H1 (cell line): ENCODE data around the gene C17orf50. TPM values are rescaled to one million over a fixed set of nuclear protein-coding genes. Genes with fewer than 3 reads are reported as not detected.

Experiments
- KDM1A ChIP-seq: fragments of 200-600, 300-600 bp; sonication (generic); IDR thresholded peaks from 2 replicates; pipeline ENCODE4 v1.7.1; 2016; ENCODE audit warnings: mild to moderate bottlenecking, low read length, borderline replicate concordance
- KDM4A ChIP-seq: IDR thresholded peaks from one replicate; pipeline ENCODE4 v1.7.1; 2012; ENCODE audit warnings: low read depth, mild to moderate bottlenecking, moderate library complexity, low read length, inconsistent platforms; ENCODE audit not compliant: severe bottlenecking
- polyA plus RNA-seq, 7 experiments: library from polyadenylated mRNA; depleted of rRNA in 3 of 7; stranded (reverse) in 5 of 7; unstranded in 2 of 7; fragments of >200 nt in 5 of 7; fragments of 200-250 nt in 2 of 7; gene quantifications; 1 replicate in 5 of 7; 2 replicates in 1 of 7; 4 replicates in 1 of 7; pipeline versions ENCODE4 v1.2.1 to v1.2.3, GENCODE V29; 2011 to 2013; ENCODE audit warnings: missing spikeins in 2 of 7, mixed read lengths in 2 of 7
- total RNA-seq: library from RNA; stranded (reverse); fragmentation: NEBNext Ultra II Directional; extraction: Animal tissue kit (Norgen Biotek cat#: 25700); gene quantifications from 2 replicates; pipeline ENCODE4 v1.2.1, GENCODE V29; 2021

The C17orf50 gene
- total and polyA plus RNA-seq, 2 of the 8 experiments (the other 6 are each of a cell fraction or from before 2014, with no cell fraction given), result 0.12 TPM; not detected in 1

- TF ChIP-seq KDM1A, result no peak
- TF ChIP-seq KDM4A, result no peak
Observed at GRCh38 chr17:35748341-35748841, 12.3 kb upstream of the C17orf50 start (continued).
